HL-60 (cell line): Measurements from ENCODE around the gene NLRP2B.
"Not testable (repeated sequence)": the region's sequence is repeated elsewhere in the genome, so short reads cannot be mapped to it uniquely, and the experiment has no call there.

Source experiments
- DNase-seq, 2 experiments: peaks; one replicate each; pipeline ENCODE4 v3.0.0-alpha.2; 2010 to 2020; ENCODE audit warnings: low read depth in 1 of 2, low spot score in 1 of 2
- H3K27ac ChIP-seq: fragments of 250-450 bp; sonication (Bioruptor Pico); replicated peaks from 2 replicates; pipeline ENCODE4 v1.5.1; 2020; ENCODE audit warnings: mild to moderate bottlenecking, moderate library complexity
- H3K27me3 ChIP-seq: fragments of 250-450 bp; sonication (Bioruptor Pico); 2 replicates; pipeline ENCODE4 v1.5.1; 2021; ENCODE audit warnings: mild to moderate bottlenecking, moderate library complexity; ENCODE audit not compliant: insufficient read depth, poor library complexity, severe bottlenecking
- H3K4me3 ChIP-seq: replicated peaks from 2 replicates; pipeline ENCODE4 v1.5.1; 2011; ENCODE audit warnings: mild to moderate bottlenecking, control low read depth, low read length; ENCODE audit not compliant: insufficient read depth
- GABPA ChIP-seq: IDR thresholded peaks from 2 replicates; pipeline ENCODE4 v1.6.1; 2012; ENCODE audit warnings: low read depth
- POLR2AphosphoS5 ChIP-seq: IDR thresholded peaks from 2 replicates; pipeline ENCODE4 v1.6.1; 2012; ENCODE audit warnings: low read depth
- SPI1 ChIP-seq: IDR thresholded peaks from 2 replicates; pipeline ENCODE4 v1.6.1; 2012; ENCODE audit warnings: low read depth, mild to moderate bottlenecking, borderline replicate concordance
- TF ChIP-seq, protein P1 (sequence below): IDR thresholded peaks from one replicate; pipeline ENCODE4 v1.5.1; 2011; ENCODE audit warnings: low read length, control low read depth, inconsistent platforms; ENCODE audit not compliant: insufficient read depth
- TF ChIP-seq, protein P2 (sequence below): IDR thresholded peaks from 2 replicates; pipeline ENCODE4 v1.6.1; 2012; ENCODE audit warnings: low read depth; ENCODE audit not compliant: insufficient replicate concordance

The NLRP2B gene

DNA sequence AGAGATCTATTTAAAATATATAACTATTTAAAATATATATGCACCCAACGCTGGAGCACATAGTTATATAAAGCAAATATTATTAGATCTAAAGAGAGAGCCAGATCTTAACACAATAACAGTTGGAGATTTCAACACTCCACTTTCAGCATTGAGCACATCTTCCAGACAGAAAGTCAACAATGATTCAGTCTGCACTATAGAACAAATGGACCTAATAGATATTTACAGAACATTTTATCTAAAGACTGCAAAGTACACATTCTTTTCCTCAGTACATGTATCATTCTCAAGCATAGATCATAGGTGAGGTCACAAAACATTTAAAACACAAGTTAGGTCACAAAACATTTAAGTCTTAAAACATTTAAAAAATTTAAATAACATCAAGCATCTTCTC lies 36.4 kb downstream of the NLRP2B start:
- no peak for DNase-seq
- TF ChIP-seq, protein P1, sequence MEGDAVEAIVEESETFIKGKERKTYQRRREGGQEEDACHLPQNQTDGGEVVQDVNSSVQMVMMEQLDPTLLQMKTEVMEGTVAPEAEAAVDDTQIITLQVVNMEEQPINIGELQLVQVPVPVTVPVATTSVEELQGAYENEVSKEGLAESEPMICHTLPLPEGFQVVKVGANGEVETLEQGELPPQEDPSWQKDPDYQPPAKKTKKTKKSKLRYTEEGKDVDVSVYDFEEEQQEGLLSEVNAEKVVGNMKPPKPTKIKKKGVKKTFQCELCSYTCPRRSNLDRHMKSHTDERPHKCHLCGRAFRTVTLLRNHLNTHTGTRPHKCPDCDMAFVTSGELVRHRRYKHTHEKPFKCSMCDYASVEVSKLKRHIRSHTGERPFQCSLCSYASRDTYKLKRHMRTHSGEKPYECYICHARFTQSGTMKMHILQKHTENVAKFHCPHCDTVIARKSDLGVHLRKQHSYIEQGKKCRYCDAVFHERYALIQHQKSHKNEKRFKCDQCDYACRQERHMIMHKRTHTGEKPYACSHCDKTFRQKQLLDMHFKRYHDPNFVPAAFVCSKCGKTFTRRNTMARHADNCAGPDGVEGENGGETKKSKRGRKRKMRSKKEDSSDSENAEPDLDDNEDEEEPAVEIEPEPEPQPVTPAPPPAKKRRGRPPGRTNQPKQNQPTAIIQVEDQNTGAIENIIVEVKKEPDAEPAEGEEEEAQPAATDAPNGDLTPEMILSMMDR: no peak
- TF ChIP-seq SPI1 (no peak), GABPA (no peak), POLR2AphosphoS5 (no peak)
- TF ChIP-seq, protein P2, sequence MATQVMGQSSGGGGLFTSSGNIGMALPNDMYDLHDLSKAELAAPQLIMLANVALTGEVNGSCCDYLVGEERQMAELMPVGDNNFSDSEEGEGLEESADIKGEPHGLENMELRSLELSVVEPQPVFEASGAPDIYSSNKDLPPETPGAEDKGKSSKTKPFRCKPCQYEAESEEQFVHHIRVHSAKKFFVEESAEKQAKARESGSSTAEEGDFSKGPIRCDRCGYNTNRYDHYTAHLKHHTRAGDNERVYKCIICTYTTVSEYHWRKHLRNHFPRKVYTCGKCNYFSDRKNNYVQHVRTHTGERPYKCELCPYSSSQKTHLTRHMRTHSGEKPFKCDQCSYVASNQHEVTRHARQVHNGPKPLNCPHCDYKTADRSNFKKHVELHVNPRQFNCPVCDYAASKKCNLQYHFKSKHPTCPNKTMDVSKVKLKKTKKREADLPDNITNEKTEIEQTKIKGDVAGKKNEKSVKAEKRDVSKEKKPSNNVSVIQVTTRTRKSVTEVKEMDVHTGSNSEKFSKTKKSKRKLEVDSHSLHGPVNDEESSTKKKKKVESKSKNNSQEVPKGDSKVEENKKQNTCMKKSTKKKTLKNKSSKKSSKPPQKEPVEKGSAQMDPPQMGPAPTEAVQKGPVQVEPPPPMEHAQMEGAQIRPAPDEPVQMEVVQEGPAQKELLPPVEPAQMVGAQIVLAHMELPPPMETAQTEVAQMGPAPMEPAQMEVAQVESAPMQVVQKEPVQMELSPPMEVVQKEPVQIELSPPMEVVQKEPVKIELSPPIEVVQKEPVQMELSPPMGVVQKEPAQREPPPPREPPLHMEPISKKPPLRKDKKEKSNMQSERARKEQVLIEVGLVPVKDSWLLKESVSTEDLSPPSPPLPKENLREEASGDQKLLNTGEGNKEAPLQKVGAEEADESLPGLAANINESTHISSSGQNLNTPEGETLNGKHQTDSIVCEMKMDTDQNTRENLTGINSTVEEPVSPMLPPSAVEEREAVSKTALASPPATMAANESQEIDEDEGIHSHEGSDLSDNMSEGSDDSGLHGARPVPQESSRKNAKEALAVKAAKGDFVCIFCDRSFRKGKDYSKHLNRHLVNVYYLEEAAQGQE: no peak
- H3K27ac ChIP-seq: no peak overlapping the region

DNA sequence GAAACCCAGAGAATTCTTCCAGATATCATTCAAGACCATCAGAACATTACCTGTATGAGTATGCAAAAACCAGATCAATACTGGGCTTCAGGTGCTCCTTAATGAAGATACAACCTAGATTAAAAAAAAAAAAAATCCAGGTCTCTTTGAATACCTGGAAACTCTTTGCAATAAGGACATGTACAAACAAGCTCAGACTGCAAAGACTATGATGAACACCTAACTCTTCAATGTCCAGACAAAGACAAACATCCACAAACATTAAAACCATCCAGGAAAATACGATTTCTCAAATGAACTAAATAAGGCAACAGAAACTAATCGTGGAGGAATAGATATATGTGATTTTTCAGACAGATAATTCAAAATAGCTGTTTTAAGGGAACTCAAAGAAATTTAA lies 38.7 kb downstream of the NLRP2B start:
- H3K27me3 ChIP-seq: no peaks in the 10 kb centered on the region
- DNase-seq: no peak
- H3K27ac ChIP-seq: no peak overlapping the region
- TF ChIP-seq, protein P2: no peak
- no peak for TF ChIP-seq SPI1
- no peak overlapping the region for H3K4me3 ChIP-seq

More for the DNA sequence above, 36.4 kb downstream of the NLRP2B start:
- Histone ChIP-seq H3K27me3 (no peaks in the 10 kb centered on the region), H3K4me3 (no peak overlapping the region)

DNA sequence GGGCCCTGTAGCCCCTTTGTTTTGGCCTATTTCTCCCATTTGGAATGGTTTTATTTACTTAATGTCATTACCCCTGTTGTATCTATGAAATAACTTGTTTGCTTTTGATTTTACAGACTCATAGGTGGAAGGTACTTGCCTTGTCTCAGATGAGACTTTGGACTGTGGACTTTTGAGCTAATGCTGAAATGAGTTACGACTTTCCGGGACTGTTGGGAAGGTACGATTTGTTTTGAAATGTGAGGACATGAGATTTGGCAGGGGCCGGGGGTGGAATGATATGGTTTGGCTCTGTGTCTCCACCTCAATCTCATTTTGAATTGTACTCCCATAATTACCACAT lies 39.4 kb downstream of the NLRP2B start:
- DNase-seq: no peak
- TF ChIP-seq GABPA: no peak
- TF ChIP-seq SPI1: no peak
- no peak for TF ChIP-seq POLR2AphosphoS5
- TF ChIP-seq, protein P2: no peak
- TF ChIP-seq, protein P1: no peak
- H3K27me3 ChIP-seq: no peaks in the 10 kb centered on the region
- H3K27ac ChIP-seq: no peak overlapping the region
- no peak overlapping the region for H3K4me3 ChIP-seq

DNA sequence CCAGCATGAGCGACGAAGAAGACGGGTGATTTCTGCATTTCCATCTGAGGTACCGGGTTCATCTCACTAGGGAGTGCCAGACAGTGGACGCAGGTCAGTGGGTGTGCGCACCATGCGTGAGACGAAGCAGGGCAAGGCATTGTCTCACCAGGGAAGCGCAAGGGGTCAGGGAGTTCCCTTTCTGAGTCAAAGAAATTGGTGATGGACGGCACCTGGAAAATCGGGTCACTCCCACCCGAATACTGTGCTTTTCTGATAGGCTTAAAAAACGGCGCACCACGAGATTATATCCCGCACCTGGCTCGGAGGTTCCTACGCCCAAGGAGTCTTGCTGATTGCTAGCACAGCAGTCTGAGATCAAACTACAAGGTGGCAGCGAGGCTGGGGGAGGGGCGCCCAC lies 50.6 kb downstream of the NLRP2B start:
- not testable (repeated sequence) for DNase-seq, H3K27me3 ChIP-seq, H3K27ac ChIP-seq, H3K4me3 ChIP-seq
